ENCODE data around the gene BRSK2. TPM values are rescaled to one million over a fixed set of nuclear protein-coding genes. Genes with fewer than 3 reads are reported as not detected.

Gene BRSK2
- total RNA-seq, 4 donors from 2014 or later: 0.26 to 0.30 TPM; not detected in 2

DNA sequence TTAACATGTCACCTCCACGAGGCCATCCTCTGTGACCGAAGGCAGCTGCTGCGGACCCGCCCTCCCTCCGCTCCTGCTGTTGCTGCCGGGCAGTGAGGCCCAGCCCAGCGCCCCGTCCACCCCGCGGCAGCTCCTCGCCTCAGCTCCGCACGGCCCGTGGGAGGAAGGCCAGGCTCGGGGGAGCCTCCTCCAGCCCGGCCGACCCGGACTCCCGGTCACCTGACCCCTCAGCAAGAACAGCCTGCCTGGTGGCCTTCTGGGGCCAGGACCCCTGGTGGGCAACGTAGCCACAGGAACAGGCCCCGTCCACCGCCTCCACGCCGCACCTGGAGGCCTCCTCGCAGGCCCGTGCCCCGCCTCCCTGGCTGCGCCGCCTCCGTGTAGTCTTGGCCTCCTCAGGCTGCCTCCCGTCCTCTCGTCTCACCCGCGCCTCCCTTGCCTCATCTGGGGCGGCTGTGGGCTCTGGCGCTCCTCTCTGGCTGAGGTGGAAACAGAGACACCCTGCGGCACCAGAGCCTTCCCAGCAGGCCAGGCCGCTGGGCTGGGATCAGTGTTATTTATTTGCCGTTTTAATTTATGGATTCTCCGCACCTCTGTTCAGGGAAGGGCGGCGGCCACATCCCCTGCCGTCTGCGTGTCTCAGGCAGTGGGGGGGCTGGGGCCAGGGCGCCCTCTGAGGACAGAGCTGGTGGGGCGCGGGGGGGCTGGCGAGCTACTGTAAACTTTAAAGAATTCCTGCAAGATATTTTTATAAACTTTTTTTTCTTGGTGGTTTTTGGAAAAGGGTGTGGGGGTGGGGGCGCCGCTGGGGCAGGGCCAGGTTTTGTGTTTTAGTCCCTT, 71.5 kb downstream of the BRSK2 start:
- Histone ChIP-seq H3K27me3 (no peaks in the 10 kb centered on the region), H3K27ac (peak overlapping the region; percentile 34), H3K4me1 (peaks cover 19% of the 10 kb centered on the region), H3K9me3 (no peaks in the 10 kb centered on the region), H3K4me3 (peak overlapping the region; percentile 3), H3K36me3 (peaks cover 10% of the 10 kb centered on the region)
- no peak for DNase-seq (ENCODE audit: low spot score in 2 of 2)
- WGBS: 83% methylated on average over 46 of the region's 50 CpGs
- TF ChIP-seq EP300 (IDR thresholded peaks at IDR 0.05): no peak
- no peak for TF ChIP-seq POLR2A (IDR thresholded peaks at IDR 0.05)
- TF ChIP-seq, protein P1, sequence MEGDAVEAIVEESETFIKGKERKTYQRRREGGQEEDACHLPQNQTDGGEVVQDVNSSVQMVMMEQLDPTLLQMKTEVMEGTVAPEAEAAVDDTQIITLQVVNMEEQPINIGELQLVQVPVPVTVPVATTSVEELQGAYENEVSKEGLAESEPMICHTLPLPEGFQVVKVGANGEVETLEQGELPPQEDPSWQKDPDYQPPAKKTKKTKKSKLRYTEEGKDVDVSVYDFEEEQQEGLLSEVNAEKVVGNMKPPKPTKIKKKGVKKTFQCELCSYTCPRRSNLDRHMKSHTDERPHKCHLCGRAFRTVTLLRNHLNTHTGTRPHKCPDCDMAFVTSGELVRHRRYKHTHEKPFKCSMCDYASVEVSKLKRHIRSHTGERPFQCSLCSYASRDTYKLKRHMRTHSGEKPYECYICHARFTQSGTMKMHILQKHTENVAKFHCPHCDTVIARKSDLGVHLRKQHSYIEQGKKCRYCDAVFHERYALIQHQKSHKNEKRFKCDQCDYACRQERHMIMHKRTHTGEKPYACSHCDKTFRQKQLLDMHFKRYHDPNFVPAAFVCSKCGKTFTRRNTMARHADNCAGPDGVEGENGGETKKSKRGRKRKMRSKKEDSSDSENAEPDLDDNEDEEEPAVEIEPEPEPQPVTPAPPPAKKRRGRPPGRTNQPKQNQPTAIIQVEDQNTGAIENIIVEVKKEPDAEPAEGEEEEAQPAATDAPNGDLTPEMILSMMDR (IDR thresholded peaks at IDR 0.05): no peak
- no peak for TF ChIP-seq POLR2AphosphoS5 (IDR thresholded peaks at IDR 0.05)

GRCh38 chr11:1461826-1462697, 72.3 kb downstream of the BRSK2 start:
- Histone ChIP-seq H3K9me3 (no peaks in the 10 kb centered on the region), H3K4me3 (no peak overlapping the region), H3K4me1 (peaks cover 19% of the 10 kb centered on the region), H3K27ac (no peak overlapping the region), H3K27me3 (no peaks in the 10 kb centered on the region), H3K36me3 (peaks cover 14% of the 10 kb centered on the region)
- no peak for DNase-seq (ENCODE audit: low spot score in 2 of 2)
- TF ChIP-seq POLR2AphosphoS5 (IDR thresholded peaks at IDR 0.05): no peak
- TF ChIP-seq EP300 (IDR thresholded peaks at IDR 0.05): no peak
- TF ChIP-seq, protein P1 (IDR thresholded peaks at IDR 0.05): no peak
- TF ChIP-seq POLR2A (IDR thresholded peaks at IDR 0.05): no peak
- WGBS: 79% methylated on average over 31 of the region's 46 CpGs

DNA sequence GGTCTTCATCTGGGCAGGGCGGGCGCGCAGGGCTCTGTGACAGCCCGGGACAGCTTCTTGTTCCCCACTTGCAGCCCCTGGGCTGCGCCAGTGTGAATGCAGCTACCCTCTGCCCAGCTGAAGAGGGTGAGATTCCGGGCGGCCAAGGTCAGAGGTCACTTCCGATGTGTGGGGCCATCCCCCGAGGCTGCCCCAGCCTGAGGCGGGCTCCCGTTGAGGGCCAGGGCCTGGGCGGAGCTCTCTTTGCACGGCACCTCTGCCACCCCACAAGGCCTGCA, 72.9 kb downstream of the BRSK2 start:
- Histone ChIP-seq H3K27ac (no peak overlapping the region), H3K4me1 (peaks cover 19% of the 10 kb centered on the region), H3K9me3 (no peaks in the 10 kb centered on the region), H3K4me3 (no peak overlapping the region), H3K27me3 (no peaks in the 10 kb centered on the region), H3K36me3 (peaks cover 14% of the 10 kb centered on the region)
- no peak for DNase-seq (ENCODE audit: low spot score in 2 of 2)
- WGBS: no CpG with 5 or more reads among the region's 13 CpGs
- TF ChIP-seq POLR2AphosphoS5 (IDR thresholded peaks at IDR 0.05) (no peak), POLR2A (IDR thresholded peaks at IDR 0.05) (no peak), EP300 (IDR thresholded peaks at IDR 0.05) (no peak)
- TF ChIP-seq, protein P1 (IDR thresholded peaks at IDR 0.05): no peak

- TF ChIP-seq, protein P1 (IDR thresholded peaks at IDR 0.05): no peak
- TF ChIP-seq POLR2AphosphoS5 (IDR thresholded peaks at IDR 0.05) (no peak), POLR2A (IDR thresholded peaks at IDR 0.05) (no peak), EP300 (IDR thresholded peaks at IDR 0.05) (no peak)
- WGBS: 93% methylated on average over 12 of the region's 16 CpGs
- peaks cover 18% of the 10 kb centered on the region for H3K36me3 ChIP-seq
- no peak overlapping the region for H3K4me3 ChIP-seq
- H3K4me1 ChIP-seq: peaks cover 19% of the 10 kb centered on the region
- H3K9me3 ChIP-seq: no peaks in the 10 kb centered on the region
- no peak for DNase-seq (ENCODE audit: low spot score in 2 of 2)
- H3K27ac ChIP-seq: no peak overlapping the region
- no peaks in the 10 kb centered on the region for H3K27me3 ChIP-seq
Measured at GRCh38 chr11:1463056-1463455, 73.3 kb downstream of the BRSK2 start.

DNA sequence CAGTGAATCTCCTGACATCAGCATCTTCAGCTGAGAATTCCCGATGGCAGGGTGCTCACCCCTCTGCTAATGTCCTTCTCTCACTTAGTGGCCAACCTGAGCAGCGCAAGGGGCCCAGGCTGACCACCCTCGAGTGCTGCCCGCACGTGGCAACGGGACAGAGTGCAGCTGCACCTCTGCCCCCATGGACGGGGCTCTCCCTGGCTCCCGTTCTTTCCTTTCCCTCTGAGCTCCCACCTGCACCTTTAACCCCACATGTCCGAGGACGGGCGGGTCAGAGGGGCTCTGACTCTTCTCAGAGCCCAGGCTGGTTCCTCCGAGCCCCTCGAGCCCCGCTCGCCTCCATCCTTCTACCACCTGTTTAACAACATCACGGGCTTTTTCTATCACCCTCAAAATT, 77.0 kb downstream of the BRSK2 start:
- TF ChIP-seq POLR2AphosphoS5 (IDR thresholded peaks at IDR 0.05): no peak
- TF ChIP-seq, protein P1 (IDR thresholded peaks at IDR 0.05): no peak
- no peak for TF ChIP-seq EP300 (IDR thresholded peaks at IDR 0.05)
- TF ChIP-seq POLR2A (IDR thresholded peaks at IDR 0.05): no peak
- Histone ChIP-seq H3K4me3 (no peak overlapping the region), H3K4me1 (no peaks in the 10 kb centered on the region), H3K27ac (no peak overlapping the region), H3K9me3 (no peaks in the 10 kb centered on the region), H3K36me3 (peaks cover 53% of the 10 kb centered on the region), H3K27me3 (no peaks in the 10 kb centered on the region)
- WGBS: 92% methylated on average over 15 of the region's 16 CpGs
- no peak for DNase-seq (ENCODE audit: low spot score in 2 of 2)
